SK-N-SH (cell line): ENCODE measurements around the gene FSTL5.

Experiments used
- CHD2 ChIP-seq: fragments of 150-350 bp; IDR thresholded peaks from 2 replicates; pipeline ENCODE4 v1.6.1; 2018; ENCODE audit warnings: low read length; ENCODE audit not compliant: partially characterized antibody
- ELF1 ChIP-seq: IDR thresholded peaks from 2 replicates; pipeline ENCODE4 v1.4.0; 2012
- EP300 ChIP-seq, 2 experiments: IDR thresholded peaks; 2 replicates each; pipeline versions ENCODE4 v1.4.0 to v1.6.1; 2012; ENCODE audit warnings: borderline replicate concordance in 1 of 2, low read depth in 1 of 2, low read length in 1 of 2
- EZH2phosphoT487 ChIP-seq: fragments of 200-600 bp; sonication (generic); IDR thresholded peaks from 2 replicates; pipeline ENCODE4 v1.6.1; 2017; ENCODE audit warnings: low read depth, mixed run types, mild to moderate bottlenecking, antibody characterized with exemption, moderate library complexity, borderline replicate concordance
- FOXJ3 ChIP-seq: sonication (generic); formaldehyde crosslinking; IDR thresholded peaks from 2 replicates; pipeline ENCODE4 v1.5.1; 2020; ENCODE audit warnings: mild to moderate bottlenecking, missing genetic modification reagents
- MXI1 ChIP-seq: IDR thresholded peaks from 2 replicates; pipeline ENCODE4 v1.6.1; 2012; ENCODE audit warnings: mild to moderate bottlenecking, low read depth, low read length, improper control_type of control experiment
- POLR2AphosphoS5 ChIP-seq: IDR thresholded peaks from 2 replicates; pipeline ENCODE4 v1.6.1; 2012; ENCODE audit warnings: low read depth, low read length
- RCOR1 ChIP-seq: fragments of 150-350 bp; IDR thresholded peaks from 2 replicates; pipeline ENCODE4 v1.6.1; 2017; ENCODE audit warnings: antibody characterized with exemption, low read length
- RFX5 ChIP-seq: IDR thresholded peaks from 2 replicates; pipeline ENCODE4 v1.6.1; 2012; ENCODE audit warnings: mild to moderate bottlenecking, improper control_type of control experiment, low read length
- RXRA ChIP-seq: IDR thresholded peaks from 2 replicates; pipeline ENCODE4 v1.4.0; 2012; ENCODE audit warnings: low read depth, mild to moderate bottlenecking, borderline replicate concordance
- TAF1 ChIP-seq: IDR thresholded peaks from 2 replicates; pipeline ENCODE4 v1.6.1; 2012; ENCODE audit warnings: low read depth, mild to moderate bottlenecking, low read length, moderate library complexity, borderline replicate concordance
- YY1 ChIP-seq: IDR thresholded peaks from 2 replicates; pipeline ENCODE4 v1.4.0; 2012; ENCODE audit warnings: low read depth, mild to moderate bottlenecking
- TF ChIP-seq, protein P1 (sequence below): fragments of 200-600 bp; sonication (generic); IDR thresholded peaks from 2 replicates; pipeline ENCODE4 v1.6.1; 2017; ENCODE audit warnings: antibody characterized with exemption, mild to moderate bottlenecking, moderate library complexity

DNA sequence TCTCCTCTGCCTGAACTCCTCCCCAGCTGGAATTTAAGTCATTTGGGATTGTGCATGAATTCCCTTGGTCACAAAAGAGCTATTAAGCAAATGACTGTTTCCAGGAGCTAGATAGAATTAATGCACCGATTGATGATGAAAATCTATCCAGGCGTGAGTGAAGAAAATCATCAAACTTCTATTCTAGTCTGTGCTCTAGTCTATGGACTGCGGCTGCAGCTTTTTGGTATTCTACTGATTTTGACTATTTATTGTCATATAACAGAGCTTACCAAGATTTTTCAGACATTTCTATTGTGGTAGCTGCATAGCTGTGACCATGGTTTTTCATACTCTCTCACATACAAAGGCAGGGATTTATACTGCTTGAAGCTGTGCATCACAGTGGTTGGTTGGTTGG, 403.8 kb downstream of the FSTL5 start:
- TF ChIP-seq, protein P1, sequence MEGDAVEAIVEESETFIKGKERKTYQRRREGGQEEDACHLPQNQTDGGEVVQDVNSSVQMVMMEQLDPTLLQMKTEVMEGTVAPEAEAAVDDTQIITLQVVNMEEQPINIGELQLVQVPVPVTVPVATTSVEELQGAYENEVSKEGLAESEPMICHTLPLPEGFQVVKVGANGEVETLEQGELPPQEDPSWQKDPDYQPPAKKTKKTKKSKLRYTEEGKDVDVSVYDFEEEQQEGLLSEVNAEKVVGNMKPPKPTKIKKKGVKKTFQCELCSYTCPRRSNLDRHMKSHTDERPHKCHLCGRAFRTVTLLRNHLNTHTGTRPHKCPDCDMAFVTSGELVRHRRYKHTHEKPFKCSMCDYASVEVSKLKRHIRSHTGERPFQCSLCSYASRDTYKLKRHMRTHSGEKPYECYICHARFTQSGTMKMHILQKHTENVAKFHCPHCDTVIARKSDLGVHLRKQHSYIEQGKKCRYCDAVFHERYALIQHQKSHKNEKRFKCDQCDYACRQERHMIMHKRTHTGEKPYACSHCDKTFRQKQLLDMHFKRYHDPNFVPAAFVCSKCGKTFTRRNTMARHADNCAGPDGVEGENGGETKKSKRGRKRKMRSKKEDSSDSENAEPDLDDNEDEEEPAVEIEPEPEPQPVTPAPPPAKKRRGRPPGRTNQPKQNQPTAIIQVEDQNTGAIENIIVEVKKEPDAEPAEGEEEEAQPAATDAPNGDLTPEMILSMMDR: no peak
- TF ChIP-seq POLR2AphosphoS5 (no peak), MXI1 (no peak), EZH2phosphoT487 (no peak), EP300 (IDR thresholded peaks at IDR 0.05; ENCODE audit: borderline replicate concordance in 1 of 2, low read depth in 1 of 2, low read length in 1 of 2) (no peak), YY1 (no peak), CHD2 (no peak), RCOR1 (no peak), ELF1 (no peak), FOXJ3 (CRISPR knock-in tag) (no peak), RFX5 (no peak), TAF1 (no peak), RXRA (no peak)
